ENCODE data around the gene MYRIP. TPM values are rescaled to one million over a fixed set of nuclear protein-coding genes. Genes with fewer than 3 reads are reported as not detected.
"Not testable (repeated sequence)": the region's sequence is repeated elsewhere in the genome, so short reads cannot be mapped to it uniquely, and the experiment has no call there.

MYRIP gene
- total RNA-seq, 6 donors from 2014 or later = 0.55 to 4.3 (median 2.1) TPM; not detected in 1

- Histone ChIP-seq H3K4me1 (no peaks in the 10 kb centered on the region), H3K27me3 (no peaks in the 10 kb centered on the region), H3K27ac (no peak overlapping the region), H3K9me3 (no peaks in the 10 kb centered on the region), H3K36me3 (no peaks in the 10 kb centered on the region), H3K4me3 (no peak overlapping the region)
- DNase-seq (no peak), ATAC-seq (ENCODE audit: low FRiP score in 2 of 2) (no peak)
- TF ChIP-seq POLR2A (IDR thresholded peaks at IDR 0.05) (no peak), EP300 (IDR thresholded peaks at IDR 0.05) (no peak), CTCF (IDR thresholded peaks at IDR 0.05) (no peak), POLR2AphosphoS5 (IDR thresholded peaks at IDR 0.05) (no peak)
- 91 to 94% methylated on average over 3 of the region's 3 CpGs for WGBS, 2 donors
Observed at GRCh38 chr3:40071683-40072238, 262.4 kb downstream of the MYRIP start.

DNA sequence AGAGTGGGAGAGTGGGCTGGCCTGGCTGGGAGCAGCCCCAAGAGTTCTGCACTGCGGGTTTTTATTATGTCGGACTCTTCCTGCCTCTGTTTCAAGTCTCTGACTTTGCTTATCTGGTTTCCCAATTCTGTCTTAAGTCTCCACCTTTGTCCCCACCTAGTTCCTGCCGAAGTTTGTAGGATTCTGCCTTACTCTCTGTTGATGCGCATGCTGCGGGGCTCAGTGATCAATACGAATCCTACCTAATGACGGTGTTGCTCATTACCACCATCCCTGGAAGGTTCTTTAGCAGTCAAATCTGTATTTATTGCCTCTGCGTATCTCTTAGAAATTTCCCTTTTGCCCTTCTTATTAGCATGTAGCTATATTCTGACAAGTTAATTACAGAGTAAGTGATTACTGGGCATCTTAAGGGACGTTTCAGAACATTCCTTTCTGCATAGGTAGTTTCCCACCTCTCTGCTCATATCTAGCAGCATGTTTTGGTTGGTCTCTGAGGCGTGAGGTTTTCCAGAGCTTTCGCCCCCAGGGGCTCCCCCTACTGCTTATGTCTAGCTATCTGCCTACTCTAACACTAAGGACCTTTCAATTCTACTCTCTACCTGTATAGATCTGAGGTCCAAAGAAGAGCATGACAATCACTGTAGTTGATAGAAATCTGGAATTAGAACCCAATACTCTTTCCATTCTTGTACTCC, 264.1 kb downstream of the MYRIP start:
- DNase-seq (no peak), ATAC-seq (ENCODE audit: low FRiP score in 2 of 2) (no peak)
- Histone ChIP-seq H3K36me3 (no peaks in the 10 kb centered on the region), H3K4me3 (no peak overlapping the region), H3K27me3 (no peaks in the 10 kb centered on the region), H3K27ac (no peak overlapping the region), H3K9me3 (no peaks in the 10 kb centered on the region), H3K4me1 (no peaks in the 10 kb centered on the region)
- TF ChIP-seq EP300 (IDR thresholded peaks at IDR 0.05) = no peak
- no peak for TF ChIP-seq POLR2A (IDR thresholded peaks at IDR 0.05)
- no peak for TF ChIP-seq POLR2AphosphoS5 (IDR thresholded peaks at IDR 0.05)
- no peak for TF ChIP-seq CTCF (IDR thresholded peaks at IDR 0.05)
- WGBS, 2 donors = 71 to 72% methylated on average over 11 of the region's 11 CpGs

DNA sequence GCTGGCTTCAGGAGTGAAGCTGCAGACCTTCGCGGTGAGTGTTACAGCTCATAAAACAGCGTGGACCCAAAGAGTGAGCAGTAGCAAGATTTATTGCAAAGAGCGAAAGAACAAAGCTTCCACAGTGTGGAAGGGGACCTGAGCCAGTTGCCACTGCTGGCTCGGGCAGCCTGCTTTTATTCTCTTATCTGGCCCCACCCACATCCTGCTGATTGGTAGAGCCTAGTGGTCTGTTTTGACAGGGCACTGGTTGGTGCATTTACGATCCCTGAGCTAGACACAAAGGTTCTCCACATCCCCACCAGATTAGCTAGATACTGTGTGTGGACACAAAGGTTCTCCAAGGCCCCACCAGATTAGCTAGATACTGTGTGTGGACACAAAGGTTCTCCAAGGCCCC, 267.7 kb downstream of the MYRIP start:
- not testable (repeated sequence) for H3K27ac ChIP-seq; ATAC-seq (ENCODE audit: low FRiP score in 2 of 2); H3K4me1 ChIP-seq; H3K27me3 ChIP-seq; H3K4me3 ChIP-seq; DNase-seq; H3K36me3 ChIP-seq; H3K9me3 ChIP-seq
- 93% methylated on average over 5 to 6 of the region's 6 CpGs for WGBS, 2 donors

DNA sequence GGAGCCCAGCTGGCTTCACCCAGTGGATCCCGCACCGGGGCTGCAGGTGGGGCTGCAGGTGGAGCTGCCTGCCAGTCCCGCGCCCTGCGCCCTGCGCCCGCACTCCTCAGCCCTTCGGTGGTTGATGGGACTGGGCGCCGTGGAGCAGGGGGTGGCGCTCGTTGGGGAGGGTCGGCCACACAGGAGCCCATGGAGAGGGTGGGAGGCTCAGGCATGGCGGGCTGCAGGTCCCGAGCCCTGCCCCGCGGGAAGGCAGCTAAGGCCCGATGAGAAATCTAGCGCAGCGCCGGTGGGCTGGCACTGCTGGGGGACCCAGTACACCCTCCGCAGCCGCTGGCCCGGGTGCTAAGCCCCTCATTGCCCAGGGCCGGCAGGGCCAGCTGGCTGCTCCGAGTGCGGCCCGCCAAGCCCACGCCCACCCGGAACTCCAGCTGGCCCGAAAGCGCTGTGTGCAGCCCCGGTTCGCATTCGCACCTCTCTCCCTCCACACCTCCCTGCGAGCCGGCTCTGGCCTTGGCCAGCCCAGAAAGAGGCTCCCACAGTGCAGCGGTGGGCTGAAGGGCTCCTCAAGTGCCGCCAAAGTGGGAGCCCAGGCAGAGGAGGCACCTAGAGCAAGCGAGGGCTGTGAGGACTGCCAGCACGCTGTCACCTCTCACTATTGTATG, 268.6 kb downstream of the MYRIP start:
- H3K4me1 ChIP-seq; H3K27ac ChIP-seq; H3K36me3 ChIP-seq; H3K4me3 ChIP-seq; H3K9me3 ChIP-seq; H3K27me3 ChIP-seq; ATAC-seq (ENCODE audit: low FRiP score in 2 of 2): not testable (repeated sequence)
- WGBS, 2 donors = 97 to 98% methylated on average over 27 to 35 of the region's 41 CpGs
- peak in 1 of 2 donors; percentile 81 for DNase-seq

GRCh38 chr3:40078590-40078989, 269.2 kb downstream of the MYRIP start:
- no peak for ATAC-seq (ENCODE audit: low FRiP score in 2 of 2)
- Histone ChIP-seq H3K9me3 (peaks cover 0 to 5% (median 0%) of the 10 kb centered on the region in 4 donors), H3K4me1 (no peaks in the 10 kb centered on the region), H3K36me3 (no peaks in the 10 kb centered on the region), H3K4me3 (no peak overlapping the region), H3K27ac (no peak overlapping the region), H3K27me3 (no peaks in the 10 kb centered on the region)
- 59 to 60% methylated on average over 3 of the region's 3 CpGs for whole genome bisulfite sequencing, 2 donors
- no peak for DNase-seq
- no peak for TF ChIP-seq POLR2AphosphoS5 (IDR thresholded peaks at IDR 0.05)
- TF ChIP-seq CTCF (IDR thresholded peaks at IDR 0.05) = no peak
- TF ChIP-seq EP300 (IDR thresholded peaks at IDR 0.05) = no peak
- TF ChIP-seq POLR2A (IDR thresholded peaks at IDR 0.05) = no peak
